ENCODE results near the gene CHMP6. TPM values are rescaled to one million over a fixed set of nuclear protein-coding genes. Genes with fewer than 3 reads are reported as not detected.

Gene CHMP6
- polyA plus RNA-seq, 3 donors = 20.3 to 44.8 (median 44.1) TPM

- Mint-ChIP-seq H3K36me3 (no peaks in the 10 kb centered on the region), H3K27me3 (ENCODE audit: low read depth in 3 of 3) (peaks cover 7 to 24% (median 11%) of the 10 kb centered on the region in 3 donors), H3K9me3 (peaks cover 0 to 7% (median 5%) of the 10 kb centered on the region in 7 donors), H3K4me1 (peaks cover 29% of the 10 kb centered on the region), H3K4me3 (no peak overlapping the region), H3K27ac (no peak overlapping the region)
- Histone ChIP-seq H3K27ac (ENCODE audit: low read depth in 1 of 2, low read length in 2 of 2) (no peak overlapping the region), H3K4me3 (replicated peaks in 1 of 3; ENCODE audit: low read depth in 2 of 3, low read length in 3 of 3) (no peak overlapping the region), H3K27me3 (ENCODE audit: control insufficient read depth in 2 of 2, insufficient read depth in 2 of 2, low read length in 2 of 2) (no peaks in the 10 kb centered on the region), H3K36me3 (replicated peaks in 1 of 2; ENCODE audit: control insufficient read depth in 1 of 2, insufficient read depth in 2 of 2, low read length in 2 of 2) (no peaks in the 10 kb centered on the region), H2AFZ (ENCODE audit: insufficient read depth, low read depth, low read length, poor library complexity, severe bottlenecking) (no peak overlapping the region), H3K79me2 (ENCODE audit: insufficient read depth, low read length) (no peaks in the 10 kb centered on the region), H4K20me1 (ENCODE audit: insufficient read depth, low read length) (no peaks in the 10 kb centered on the region), H3K4me2 (replicated peaks; ENCODE audit: extremely low read depth, low read length, poor library complexity, severe bottlenecking) (no peak overlapping the region), H3K9me3 (replicated peaks in 1 of 2; ENCODE audit: control insufficient read depth in 1 of 2, insufficient read depth in 1 of 2, low read length in 2 of 2) (peaks cover 0 to 5% of the 10 kb centered on the region in 2 donors), H3K9ac (ENCODE audit: insufficient read depth, low read length, poor library complexity, severe bottlenecking) (no peak overlapping the region), H3K4me1 (ENCODE audit: control insufficient read depth in 1 of 2, insufficient read depth in 2 of 2, low read length in 2 of 2) (peaks cover 19 to 31% of the 10 kb centered on the region in 2 donors)
- DNase-seq = no peak
- no peak for TF ChIP-seq CTCF (IDR thresholded peaks at IDR 0.05)
- WGBS (ENCODE audit: insufficient coverage) = 92% methylated on average over 10 of the region's 11 CpGs
- intact Hi-C loops (cut with micrococcal nuclease) = loop anchor here in 1 of 2 donors (5.0 kb wide), 1 partner anchor 82 kb away; no protein-coding TSS in a partner anchor
Observed at GRCh38 chr17:81020443-81020766, 28.8 kb downstream of the CHMP6 start.

- Histone ChIP-seq H3K9ac (ENCODE audit: insufficient read depth, low read length, poor library complexity, severe bottlenecking) (no peak overlapping the region), H3K4me3 (replicated peaks in 1 of 3; ENCODE audit: low read depth in 2 of 3, low read length in 3 of 3) (no peak overlapping the region)
- no peak for TF ChIP-seq CTCF (IDR thresholded peaks at IDR 0.05)
Observed at GRCh38 chr17:81020767-81021497, 29.3 kb downstream of the CHMP6 start.

More at GRCh38 chr17:81020767-81021497, 29.3 kb downstream of the CHMP6 start:
- whole genome bisulfite sequencing (ENCODE audit: insufficient coverage) = 89% methylated on average over 15 of the region's 24 CpGs
- no peak overlapping the region for H3K4me2 ChIP-seq (replicated peaks; ENCODE audit: extremely low read depth, low read length, poor library complexity, severe bottlenecking)
- intact Hi-C loops (cut with micrococcal nuclease) = loop anchor here in 1 of 2 donors (5.0 kb wide), 1 partner anchor 81 kb away; no protein-coding TSS in a partner anchor
- H3K27ac Mint-ChIP-seq = no peak overlapping the region
- H3K27me3 ChIP-seq (ENCODE audit: control insufficient read depth in 2 of 2, insufficient read depth in 2 of 2, low read length in 2 of 2) = no peaks in the 10 kb centered on the region
- no peaks in the 10 kb centered on the region for H3K79me2 ChIP-seq (ENCODE audit: insufficient read depth, low read length)
- no peaks in the 10 kb centered on the region for H4K20me1 ChIP-seq (ENCODE audit: insufficient read depth, low read length)
- no peak overlapping the region for H3K27ac ChIP-seq (ENCODE audit: low read depth in 1 of 2, low read length in 2 of 2)
- H3K36me3 ChIP-seq (replicated peaks in 1 of 2; ENCODE audit: control insufficient read depth in 1 of 2, insufficient read depth in 2 of 2, low read length in 2 of 2) = no peaks in the 10 kb centered on the region
- no peak for DNase-seq
- H3K36me3 Mint-ChIP-seq = no peaks in the 10 kb centered on the region
- H3K4me3 Mint-ChIP-seq = no peak overlapping the region
- peaks cover 29% of the 10 kb centered on the region for H3K4me1 Mint-ChIP-seq
- H2AFZ ChIP-seq (ENCODE audit: insufficient read depth, low read depth, low read length, poor library complexity, severe bottlenecking) = no peak overlapping the region
- peaks cover 7 to 24% (median 11%) of the 10 kb centered on the region in 3 donors for H3K27me3 Mint-ChIP-seq (ENCODE audit: low read depth in 3 of 3)
- peaks cover 19 to 31% of the 10 kb centered on the region in 2 donors for H3K4me1 ChIP-seq (ENCODE audit: control insufficient read depth in 1 of 2, insufficient read depth in 2 of 2, low read length in 2 of 2)
- peaks cover 0 to 5% of the 10 kb centered on the region in 2 donors for H3K9me3 ChIP-seq (replicated peaks in 1 of 2; ENCODE audit: control insufficient read depth in 1 of 2, insufficient read depth in 1 of 2, low read length in 2 of 2)
- H3K9me3 Mint-ChIP-seq = peaks cover 0 to 7% (median 5%) of the 10 kb centered on the region in 7 donors

Measured in CD14-positive monocyte (primary cell).